Naive thymus-derived CD4-positive, alpha-beta T cell (primary cell): ENCODE data around the gene DLG2. TPM values are rescaled to one million over a fixed set of nuclear protein-coding genes. Genes with fewer than 3 reads are reported as not detected.
"Not testable (repeated sequence)": the region's sequence is repeated elsewhere in the genome, so short reads cannot be mapped to it uniquely, and the experiment has no call there.

Source experiments
- ATAC-seq: fragments of 150-1000 bp; cut with Tn5 transposase; 2 replicates; pipeline ENCODE4 v1.10.0; 2021; ENCODE audit warnings: mild to moderate bottlenecking, moderate library complexity
- CTCF ChIA-PET: fragments of 350-600 bp; sonication (Branson Sonifier 250); formaldehyde crosslinking; loops from one replicate; lab custom pipeline; 2021; ENCODE audit warnings: antibody characterized with exemption; lab: Charles Lee
- POLR2A ChIA-PET: fragments of 350-600 bp; sonication (Branson Sonifier 250); formaldehyde crosslinking; loops from one replicate; lab custom pipeline; 2021; ENCODE audit warnings: antibody characterized with exemption, inconsistent platforms; lab: Charles Lee
- DNase-seq, 9 donors: peaks; one replicate each; pipeline versions ENCODE4 v3.0.0 to v3.0.0-alpha.2; 2020 to 2022; ENCODE audit warnings: mixed read lengths in 1 of 9
- H3K27ac ChIP-seq: one replicate; pipeline ENCODE4 v1.7.0; 2013; ENCODE audit warnings: mild to moderate bottlenecking, low read depth, low read length, moderate library complexity
- H3K27me3 ChIP-seq, 2 donors: one replicate each; pipeline ENCODE4 v1.7.0; 2013; ENCODE audit warnings: low read length in 2 of 2, mild to moderate bottlenecking in 2 of 2, moderate library complexity in 2 of 2; ENCODE audit not compliant: control insufficient read depth in 2 of 2, insufficient read depth in 2 of 2
- H3K36me3 ChIP-seq, 3 experiments: 1 replicate in 2 of 3; 2 replicates in 1 of 3; pipeline ENCODE4 v1.7.0; 2013; ENCODE audit warnings: low read length in 3 of 3, mild to moderate bottlenecking in 3 of 3, moderate library complexity in 1 of 3; ENCODE audit not compliant: insufficient read depth in 3 of 3, control insufficient read depth in 2 of 3
- H3K4me1 ChIP-seq, 2 donors: one replicate each; pipeline ENCODE4 v1.7.0; 2013; ENCODE audit warnings: low read length in 2 of 2, mild to moderate bottlenecking in 2 of 2, moderate library complexity in 1 of 2; ENCODE audit not compliant: control insufficient read depth in 2 of 2, insufficient read depth in 2 of 2
- H3K4me3 ChIP-seq: 2 replicates; pipeline ENCODE4 v1.7.0; 2013; ENCODE audit warnings: mild to moderate bottlenecking, low read length
- H3K9me3 ChIP-seq, 3 experiments: 1 replicate in 2 of 3; 2 replicates in 1 of 3; pipeline ENCODE4 v1.7.0; 2013; ENCODE audit warnings: low read length in 3 of 3; ENCODE audit not compliant: control insufficient read depth in 2 of 3
- H3K27ac Mint-ChIP-seq, 9 donors: one replicate each; pipeline ENCODE4 v1.8.0; 2020 to 2022; ENCODE audit warnings: mixed read lengths in 9 of 9, mild to moderate bottlenecking in 8 of 9, moderate library complexity in 5 of 9, inconsistent platforms in 2 of 9
- H3K27me3 Mint-ChIP-seq, 5 donors: one replicate each; pipeline ENCODE4 v1.8.0; 2021 to 2022; ENCODE audit warnings: mixed read lengths in 5 of 5, mild to moderate bottlenecking in 1 of 5
- H3K36me3 Mint-ChIP-seq, 5 donors: one replicate each; pipeline ENCODE4 v1.8.0; 2020 to 2022; ENCODE audit warnings: mixed read lengths in 5 of 5, mild to moderate bottlenecking in 3 of 5, inconsistent platforms in 1 of 5
- H3K4me1 Mint-ChIP-seq, 7 donors: one replicate each; pipeline ENCODE4 v1.8.0; 2020 to 2022; ENCODE audit warnings: mixed read lengths in 7 of 7, mild to moderate bottlenecking in 3 of 7, inconsistent platforms in 1 of 7
- H3K4me3 Mint-ChIP-seq, 10 donors: one replicate each; pipeline ENCODE4 v1.8.0; 2020 to 2022; ENCODE audit warnings: mild to moderate bottlenecking in 10 of 10, mixed read lengths in 10 of 10, moderate library complexity in 6 of 10, inconsistent platforms in 2 of 10
- H3K9me3 Mint-ChIP-seq, 11 donors: one replicate each; pipeline ENCODE4 v1.8.0; 2020 to 2022; ENCODE audit warnings: mixed read lengths in 11 of 11, mild to moderate bottlenecking in 4 of 11, inconsistent platforms in 1 of 11, moderate library complexity in 1 of 11
- intact Hi-C, 2 donors: fragments of 100-400 bp; cut with micrococcal nuclease; formaldehyde crosslinking; loops; one replicate each; pipeline ENCODE4 v1.15.1; 2023
- polyA plus RNA-seq, 2 donors: library from polyadenylated mRNA; unstranded; fragments of 300-500 nt; fragmentation: Illumina TruSeq; gene quantifications; one replicate each; pipeline ENCODE4 v1.2.3, GENCODE V29; 2021
- total RNA-seq, 6 experiments: library from RNA in 5 of 6; stranded (reverse) in 5 of 6; gene quantifications; 1 replicate in 5 of 6; 2 replicates in 1 of 6; pipeline ENCODE4 v1.2.3 and lab custom pipeline; 2021 to 2026

The DLG2 gene
- total and polyA plus RNA-seq, 7 experiments from 2014 or later: 0.64 to 6.1 (median 3.7) TPM

DNA sequence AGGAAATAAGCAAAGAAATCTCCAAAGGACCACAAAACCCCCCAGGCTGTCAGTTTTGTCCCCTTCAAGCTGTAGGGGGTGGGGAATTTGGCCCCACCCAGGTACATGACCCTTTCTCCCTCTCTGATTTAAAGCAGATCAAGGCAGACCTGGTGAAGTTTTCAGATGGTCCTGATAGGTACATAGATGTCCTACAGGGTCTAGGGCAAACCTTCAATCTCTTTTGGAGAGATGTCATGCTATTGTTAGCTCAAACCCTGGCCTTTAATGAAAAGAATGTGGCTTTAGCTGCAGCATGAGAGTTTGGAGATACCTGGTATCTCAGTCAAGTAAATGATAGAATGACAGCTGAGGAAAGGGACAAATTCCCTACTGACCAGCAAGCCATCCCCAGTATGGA, 18.5 kb downstream of the DLG2 start:
- intact Hi-C loops, H3K27ac Mint-ChIP-seq, POLR2A ChIA-PET, CTCF ChIA-PET, H3K4me3 Mint-ChIP-seq, H3K9me3 ChIP-seq, H3K27ac ChIP-seq, H3K4me3 ChIP-seq, H3K4me1 ChIP-seq, H3K4me1 Mint-ChIP-seq, H3K27me3 ChIP-seq, H3K9me3 Mint-ChIP-seq, DNase-seq, ATAC-seq, H3K27me3 Mint-ChIP-seq, H3K36me3 ChIP-seq: not testable (repeated sequence)
- peaks cover 0 to 13% (median 0%) of the 10 kb centered on the region in 5 donors for H3K36me3 Mint-ChIP-seq

- ATAC-seq, POLR2A ChIA-PET: not testable (repeated sequence)
Measured at GRCh38 chr11:85606237-85606636, 20.9 kb downstream of the DLG2 start.

DNA sequence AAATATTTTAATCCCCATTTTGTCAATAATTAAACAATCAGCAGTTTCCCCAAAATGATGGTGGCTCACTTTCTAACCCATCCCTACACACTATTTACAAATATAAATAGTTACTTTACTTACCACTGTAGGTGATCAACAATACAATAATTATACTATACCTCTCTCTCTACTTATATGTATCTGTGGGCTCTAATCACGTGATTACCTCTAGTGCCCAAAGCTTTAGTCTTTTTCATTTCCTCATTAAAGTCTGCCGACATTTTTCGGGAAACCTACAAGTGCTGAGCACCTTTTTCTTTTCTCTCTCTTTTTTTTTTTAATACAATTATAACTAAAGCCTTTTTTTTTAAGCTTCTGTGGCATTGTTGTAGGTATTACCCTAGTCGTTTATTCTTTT, 23.9 kb downstream of the DLG2 start:
- ChIA-PET POLR2A (interaction anchor here (0.7 to 1.4 kb wide), 2 partner anchors 15 to 24 kb away, joined by 3 to 5 read pairs; partner anchors contain the start of gene DLG2), CTCF (no interaction called here)
- H3K27ac Mint-ChIP-seq: no peak overlapping the region
- no peak overlapping the region for H3K27ac ChIP-seq
- H3K36me3 Mint-ChIP-seq: peaks cover 0 to 9% (median 0%) of the 10 kb centered on the region in 5 donors
- ATAC-seq: no peak
- peaks cover 0 to 23% (median 0%) of the 10 kb centered on the region in 5 donors for H3K27me3 Mint-ChIP-seq
- no peaks in the 10 kb centered on the region for H3K9me3 ChIP-seq
- H3K4me1 Mint-ChIP-seq: peaks cover 0 to 3% (median 0%) of the 10 kb centered on the region in 7 donors
- no peak overlapping the region for H3K4me3 Mint-ChIP-seq
- H3K36me3 ChIP-seq: no peaks in the 10 kb centered on the region
- H3K27me3 ChIP-seq: no peaks in the 10 kb centered on the region
- H3K9me3 Mint-ChIP-seq: peaks cover 0 to 3% (median 0%) of the 10 kb centered on the region in 11 donors
- no peaks in the 10 kb centered on the region for H3K4me1 ChIP-seq
- no peak for DNase-seq
- intact Hi-C loops: no loop called here
- H3K4me3 ChIP-seq: no peak overlapping the region

More at GRCh38 chr11:85606237-85606636, 20.9 kb downstream of the DLG2 start:
- DNase-seq, H3K9me3 Mint-ChIP-seq, H3K27me3 ChIP-seq, H3K27me3 Mint-ChIP-seq, H3K36me3 ChIP-seq, H3K4me1 ChIP-seq, H3K9me3 ChIP-seq, H3K4me3 ChIP-seq, H3K4me1 Mint-ChIP-seq, H3K27ac ChIP-seq, intact Hi-C loops, CTCF ChIA-PET, H3K27ac Mint-ChIP-seq, H3K4me3 Mint-ChIP-seq: not testable (repeated sequence)
- H3K36me3 Mint-ChIP-seq: peaks cover 0 to 13% (median 0%) of the 10 kb centered on the region in 5 donors

DNA sequence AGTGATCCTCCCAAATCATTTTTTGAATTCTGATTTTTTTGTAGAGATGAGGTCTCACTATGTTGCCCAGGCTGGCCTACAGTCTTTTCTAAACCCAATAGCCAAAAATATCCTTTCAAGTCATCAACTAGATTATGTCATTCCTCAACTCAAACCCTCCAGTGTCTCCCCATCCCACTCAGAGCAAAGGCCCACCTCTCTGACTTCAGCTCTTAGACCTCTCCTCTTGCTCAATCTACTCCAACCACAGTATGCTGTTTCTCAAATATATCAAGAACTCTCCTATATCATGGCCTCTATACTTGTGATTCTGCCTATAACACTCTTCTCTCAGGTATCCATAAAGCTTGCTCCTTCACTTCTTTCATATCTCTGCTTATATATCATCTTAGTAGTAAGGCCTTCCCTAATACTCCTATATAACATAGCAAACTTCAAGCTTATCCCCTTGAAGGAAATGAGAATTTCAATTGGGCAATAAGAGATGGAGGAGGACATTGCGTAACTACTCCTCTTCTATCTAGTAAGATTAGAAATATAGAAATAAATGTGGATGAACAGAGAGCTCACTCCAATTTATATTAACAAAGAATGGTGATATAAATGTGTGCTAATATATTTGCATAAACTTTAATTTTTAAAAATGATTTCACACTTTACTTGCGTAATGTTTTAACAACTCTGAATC, 24.5 kb downstream of the DLG2 start:
- CTCF ChIA-PET: no interaction called here
- H3K4me1 ChIP-seq: no peaks in the 10 kb centered on the region
- POLR2A ChIA-PET: interaction anchor here (0.5 to 0.7 kb wide), 2 partner anchors 16 to 1236 kb away, joined by 4 to 5 read pairs; no protein-coding TSS in a partner anchor
- intact Hi-C loops: no loop called here
- ATAC-seq: no peak
- H3K9me3 Mint-ChIP-seq: peaks cover 0 to 3% (median 0%) of the 10 kb centered on the region in 11 donors
- no peak overlapping the region for H3K4me3 ChIP-seq
- H3K27ac ChIP-seq: no peak overlapping the region
- no peak overlapping the region for H3K27ac Mint-ChIP-seq
- no peaks in the 10 kb centered on the region for H3K9me3 ChIP-seq
- H3K36me3 ChIP-seq: no peaks in the 10 kb centered on the region
- H3K27me3 ChIP-seq: no peaks in the 10 kb centered on the region
- H3K27me3 Mint-ChIP-seq: peaks cover 0 to 23% (median 0%) of the 10 kb centered on the region in 5 donors
- no peak overlapping the region for H3K4me3 Mint-ChIP-seq
- H3K36me3 Mint-ChIP-seq: peaks cover 0 to 9% (median 0%) of the 10 kb centered on the region in 5 donors
- no peak for DNase-seq
- H3K4me1 Mint-ChIP-seq: peaks cover 0 to 3% (median 0%) of the 10 kb centered on the region in 7 donors

DNA sequence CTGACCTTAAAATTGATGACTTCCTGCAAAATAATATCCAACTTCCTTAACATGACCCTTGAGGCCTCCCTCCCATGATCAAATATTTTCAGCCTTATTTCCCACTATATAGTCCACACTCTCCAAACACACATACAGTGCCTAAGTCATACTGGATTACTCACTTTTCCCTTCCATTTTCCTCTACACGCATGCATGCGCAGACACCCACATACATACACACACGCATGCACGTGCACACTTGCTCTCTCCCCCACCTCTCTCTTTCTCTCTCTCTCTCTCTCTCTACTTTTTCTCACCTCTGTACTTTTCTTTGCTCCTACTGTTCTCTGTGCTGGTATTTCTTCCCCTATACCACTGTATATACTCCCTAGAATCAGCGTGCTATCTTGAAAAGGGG, 28.1 kb downstream of the DLG2 start:
- H3K36me3 Mint-ChIP-seq: no peaks in the 10 kb centered on the region

DNA sequence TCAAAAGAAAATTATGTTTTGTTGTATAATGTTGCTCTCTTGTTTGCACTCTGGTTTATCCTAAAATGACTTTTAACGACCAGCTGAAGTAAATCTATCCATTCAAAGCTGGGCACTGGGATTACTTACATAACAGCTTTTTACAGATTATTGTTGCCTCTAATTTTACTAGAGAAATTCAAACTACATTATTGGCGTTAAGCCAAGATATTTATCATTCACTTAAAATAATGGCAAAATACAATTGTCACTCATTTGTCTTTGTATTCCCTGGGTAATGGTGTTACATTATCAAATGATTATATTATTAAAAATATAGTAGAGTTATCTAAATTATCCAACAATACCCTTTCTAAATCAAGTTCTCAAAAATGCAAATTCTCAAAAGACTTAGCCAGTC, 30.3 kb downstream of the DLG2 start:
- DNase-seq: no peak
- POLR2A ChIA-PET: no interaction called here

More for the DNA sequence above, 28.1 kb downstream of the DLG2 start:
- H3K4me1 ChIP-seq: no peaks in the 10 kb centered on the region
- DNase-seq: no peak
- H3K27me3 ChIP-seq: no peaks in the 10 kb centered on the region
- no peaks in the 10 kb centered on the region for H3K9me3 Mint-ChIP-seq
- no peak overlapping the region for H3K27ac ChIP-seq
- H3K4me1 Mint-ChIP-seq: peaks cover 0 to 3% (median 0%) of the 10 kb centered on the region in 7 donors
- CTCF ChIA-PET: no interaction called here
- no peak overlapping the region for H3K4me3 ChIP-seq
- H3K4me3 Mint-ChIP-seq: no peak overlapping the region
- ATAC-seq: no peak
- H3K27me3 Mint-ChIP-seq: peaks cover 0 to 24% (median 0%) of the 10 kb centered on the region in 5 donors
- H3K36me3 ChIP-seq: no peaks in the 10 kb centered on the region
- no peak overlapping the region for H3K27ac Mint-ChIP-seq
- no peaks in the 10 kb centered on the region for H3K9me3 ChIP-seq
- POLR2A ChIA-PET: no interaction called here
- intact Hi-C loops: loop anchor here (5.0 to 10.0 kb wide), 3 partner anchors 346 to 416 kb away; no protein-coding TSS in a partner anchor

More for the DNA sequence above, 30.3 kb downstream of the DLG2 start:
- H3K27me3 ChIP-seq: no peaks in the 10 kb centered on the region
- H3K36me3 Mint-ChIP-seq: no peaks in the 10 kb centered on the region
- no peak for ATAC-seq
- no peak overlapping the region for H3K27ac Mint-ChIP-seq
- H3K9me3 ChIP-seq: no peaks in the 10 kb centered on the region
- peaks cover 0 to 22% (median 0%) of the 10 kb centered on the region in 5 donors for H3K27me3 Mint-ChIP-seq
- no peaks in the 10 kb centered on the region for H3K9me3 Mint-ChIP-seq
- H3K4me3 Mint-ChIP-seq: no peak overlapping the region
- H3K36me3 ChIP-seq: no peaks in the 10 kb centered on the region
- H3K4me1 ChIP-seq: no peaks in the 10 kb centered on the region
- no peak overlapping the region for H3K4me3 ChIP-seq
- intact Hi-C loops: loop anchor here (5.0 to 10.0 kb wide), 3 partner anchors 348 to 418 kb away; no protein-coding TSS in a partner anchor
- H3K27ac ChIP-seq: no peak overlapping the region
- CTCF ChIA-PET: interaction anchor here (0.6 to 0.7 kb wide), 2 partner anchors 227 to 605 kb away, joined by 3 to 4 read pairs; no protein-coding TSS in a partner anchor
- H3K4me1 Mint-ChIP-seq: no peaks in the 10 kb centered on the region
